Activated CD4-positive, alpha-beta T cell treated with anti-CD3 and anti-CD28 coated beads, Interleukin-2, amount 10 ng/mL, durations not matched to agents 24 days and 14 days (primary cell): ENCODE results near the gene HPCAL4. TPM values are rescaled to one million over a fixed set of nuclear protein-coding genes. Genes with fewer than 3 reads are reported as not detected.

Experiments used
- DNase-seq: peaks from one replicate; pipeline ENCODE4 v3.0.0; 2022
- H3K27ac Mint-ChIP-seq: one replicate; pipeline ENCODE4 v1.8.0; 2022; ENCODE audit warnings: mild to moderate bottlenecking, mixed read lengths
- H3K27me3 Mint-ChIP-seq: one replicate; pipeline ENCODE4 v1.8.0; 2022; ENCODE audit warnings: mixed read lengths
- H3K36me3 Mint-ChIP-seq: one replicate; pipeline ENCODE4 v1.8.0; 2022; ENCODE audit warnings: low read depth, mild to moderate bottlenecking, mixed read lengths
- H3K4me1 Mint-ChIP-seq: one replicate; pipeline ENCODE4 v1.8.0; 2021; ENCODE audit warnings: mixed read lengths
- H3K4me3 Mint-ChIP-seq: one replicate; pipeline ENCODE4 v1.8.0; 2022; ENCODE audit warnings: mild to moderate bottlenecking, moderate library complexity, mixed read lengths
- H3K9me3 Mint-ChIP-seq: one replicate; pipeline ENCODE4 v1.8.0; 2021; ENCODE audit warnings: mixed read lengths
- intact Hi-C: fragments of 100-400 bp; cut with micrococcal nuclease; formaldehyde crosslinking; loops from one replicate; pipeline ENCODE4 v1.15.1; 2023
- total RNA-seq: library from RNA; stranded (reverse); gene quantifications from 2 replicates; pipeline ENCODE4 v1.2.3, GENCODE V29; 2022

The HPCAL4 gene
- total RNA-seq, 1 donor from 2014 or later: 0.44 TPM

DNA sequence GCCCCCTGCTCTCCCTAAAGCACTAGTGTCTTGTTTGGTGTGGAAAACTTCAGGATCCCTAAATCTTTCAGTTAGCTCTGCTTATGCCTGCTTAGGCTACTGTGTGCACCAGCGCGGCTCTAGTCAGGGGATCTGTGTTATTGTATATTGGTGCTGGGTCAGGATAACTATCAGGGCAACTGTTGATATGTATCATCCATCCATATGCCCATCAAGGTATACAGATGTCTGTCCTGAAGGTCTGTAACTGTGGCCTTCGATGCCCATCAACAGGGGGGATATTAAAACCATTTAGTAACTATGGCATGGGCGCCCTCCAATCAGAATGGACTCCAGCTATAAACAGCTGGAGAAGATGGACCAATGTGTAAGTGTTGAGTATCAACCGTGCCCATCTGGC is 31.7 kb downstream of the HPCAL4 start:
- Mint-ChIP-seq H3K9me3 (no peaks in the 10 kb centered on the region), H3K4me3 (no peak overlapping the region), H3K36me3 (no peaks in the 10 kb centered on the region), H3K4me1 (peaks cover 8% of the 10 kb centered on the region), H3K27me3 (peaks cover 3% of the 10 kb centered on the region), H3K27ac (no peak overlapping the region)
- intact Hi-C loops: loop anchor here (2.0 to 5.0 kb wide), 2 partner anchors 21 to 33 kb away; partner anchors contain the start of genes HEYL and HPCAL4
- no peak for DNase-seq

DNA sequence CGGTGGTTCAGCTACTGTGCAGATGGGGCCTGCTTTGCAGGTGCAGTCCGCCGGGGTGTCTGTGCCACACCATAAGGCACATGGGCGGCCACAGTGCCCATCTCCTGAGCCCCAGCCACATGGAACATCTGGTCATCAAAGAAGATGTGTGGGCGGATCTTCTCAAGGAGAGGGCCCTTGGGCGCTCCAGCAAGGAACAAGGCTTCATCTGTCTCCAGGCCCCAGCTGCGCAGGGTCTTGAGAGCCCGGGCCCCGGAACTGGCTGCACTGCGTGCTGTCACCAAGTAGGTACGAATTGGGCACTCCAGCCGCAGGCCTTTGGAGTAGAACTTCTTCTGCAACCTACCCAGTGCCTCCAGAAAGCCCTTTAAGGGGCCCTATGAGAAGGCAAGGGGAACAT is 32.1 kb downstream of the HPCAL4 start:
- Mint-ChIP-seq H3K4me3 (no peak overlapping the region), H3K27ac (no peak overlapping the region), H3K36me3 (no peaks in the 10 kb centered on the region), H3K4me1 (peaks cover 8% of the 10 kb centered on the region), H3K9me3 (no peaks in the 10 kb centered on the region), H3K27me3 (peaks cover 3% of the 10 kb centered on the region)
- intact Hi-C loops: loop anchor here (2.0 to 5.0 kb wide), 2 partner anchors 20 to 33 kb away; partner anchors contain the start of genes HEYL and HPCAL4
- no peak for DNase-seq

- peaks cover 15% of the 10 kb centered on the region for H3K4me1 Mint-ChIP-seq
- no peaks in the 10 kb centered on the region for H3K36me3 Mint-ChIP-seq
- no peaks in the 10 kb centered on the region for H3K9me3 Mint-ChIP-seq
- DNase-seq: peak; percentile 89
- peaks cover 7% of the 10 kb centered on the region for H3K27me3 Mint-ChIP-seq
- intact Hi-C loops: loop anchor here (2.0 to 5.0 kb wide), 2 partner anchors 19 to 34 kb away; partner anchors contain the start of genes HEYL and HPCAL4
- H3K4me3 Mint-ChIP-seq: peak overlapping the region; percentile 26
- peak overlapping the region; percentile 39 for H3K27ac Mint-ChIP-seq
Observed at GRCh38 chr1:39657923-39658485, 33.2 kb downstream of the HPCAL4 start.

GRCh38 chr1:39657402-39657801 is 33.8 kb downstream of the HPCAL4 start:
- no peak for DNase-seq
- intact Hi-C loops: loop anchor here (5.0 kb wide), 1 partner anchor 35 kb away; the partner anchor contains the start of gene HPCAL4
- no peak overlapping the region for H3K27ac Mint-ChIP-seq
- peaks cover 7% of the 10 kb centered on the region for H3K27me3 Mint-ChIP-seq
- no peak overlapping the region for H3K4me3 Mint-ChIP-seq
- no peaks in the 10 kb centered on the region for H3K36me3 Mint-ChIP-seq
- no peaks in the 10 kb centered on the region for H3K9me3 Mint-ChIP-seq
- H3K4me1 Mint-ChIP-seq: peaks cover 15% of the 10 kb centered on the region

DNA sequence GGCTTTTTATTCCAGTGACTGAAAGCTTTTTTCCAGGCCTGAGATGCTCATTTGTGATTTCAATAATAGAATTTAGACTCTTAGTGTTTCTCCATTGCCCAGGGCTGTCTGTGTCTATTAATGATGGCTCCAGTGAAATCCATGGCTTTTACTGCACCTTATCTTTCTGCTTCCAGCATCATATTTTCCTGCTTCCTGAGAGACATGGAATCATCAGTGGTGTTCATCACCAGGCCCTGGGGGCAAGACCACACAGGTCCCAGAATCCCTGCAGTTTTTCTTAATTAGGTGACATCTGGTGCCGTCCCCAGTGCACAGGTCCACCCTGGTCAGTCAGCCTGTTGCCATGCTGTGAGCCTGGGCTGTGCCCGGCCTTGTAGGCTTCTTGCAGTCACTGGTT is 34.8 kb downstream of the HPCAL4 start:
- peaks cover 7% of the 10 kb centered on the region for H3K27me3 Mint-ChIP-seq

DNA sequence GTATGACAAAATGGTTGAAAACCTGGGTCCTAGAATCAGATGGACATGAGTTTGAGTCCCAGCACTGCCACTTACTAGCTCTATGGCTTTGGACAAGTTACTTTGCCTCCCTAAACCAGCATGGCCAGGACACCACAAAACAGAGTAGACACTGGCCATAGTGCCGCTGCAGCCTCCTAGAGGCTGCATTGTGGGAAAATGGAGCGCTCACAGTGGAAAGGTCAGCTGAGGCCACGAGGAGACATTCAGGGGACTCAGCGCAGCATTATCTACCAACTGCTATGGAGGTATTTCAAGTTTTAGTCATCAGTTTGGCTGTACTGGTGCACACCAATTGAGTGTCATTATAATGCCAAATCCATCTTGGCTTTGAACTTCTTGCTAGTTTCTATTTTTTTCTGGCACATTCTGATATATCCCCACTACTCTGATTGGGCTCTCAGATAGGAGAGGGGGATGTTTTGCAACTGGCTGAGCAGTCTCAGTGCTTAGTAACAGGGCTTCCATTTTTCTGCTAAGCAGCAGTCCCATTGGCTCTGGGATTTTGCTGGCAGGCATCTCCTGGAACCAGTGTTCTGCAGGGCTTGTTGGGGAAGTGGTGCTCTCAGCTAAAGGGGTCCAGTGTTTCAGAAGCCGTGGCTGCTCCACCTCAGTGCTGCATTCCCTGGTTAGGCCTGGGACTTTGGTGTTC is 35.5 kb downstream of the HPCAL4 start:
- peaks cover 15% of the 10 kb centered on the region for H3K4me1 Mint-ChIP-seq
- no peak for DNase-seq
- intact Hi-C loops: loop anchor here (5.0 kb wide), 1 partner anchor 37 kb away; the partner anchor contains the start of gene HPCAL4
- peaks cover 9% of the 10 kb centered on the region for H3K27me3 Mint-ChIP-seq
- no peaks in the 10 kb centered on the region for H3K36me3 Mint-ChIP-seq
- no peak overlapping the region for H3K4me3 Mint-ChIP-seq
- no peaks in the 10 kb centered on the region for H3K9me3 Mint-ChIP-seq
- H3K27ac Mint-ChIP-seq: no peak overlapping the region

More for the DNA sequence above, 34.8 kb downstream of the HPCAL4 start:
- intact Hi-C loops: loop anchor here (5.0 kb wide), 1 partner anchor 36 kb away; the partner anchor contains the start of gene HPCAL4
- peaks cover 15% of the 10 kb centered on the region for H3K4me1 Mint-ChIP-seq
- no peaks in the 10 kb centered on the region for H3K36me3 Mint-ChIP-seq
- no peak overlapping the region for H3K27ac Mint-ChIP-seq
- no peaks in the 10 kb centered on the region for H3K9me3 Mint-ChIP-seq
- no peak overlapping the region for H3K4me3 Mint-ChIP-seq
- DNase-seq: no peak

DNA sequence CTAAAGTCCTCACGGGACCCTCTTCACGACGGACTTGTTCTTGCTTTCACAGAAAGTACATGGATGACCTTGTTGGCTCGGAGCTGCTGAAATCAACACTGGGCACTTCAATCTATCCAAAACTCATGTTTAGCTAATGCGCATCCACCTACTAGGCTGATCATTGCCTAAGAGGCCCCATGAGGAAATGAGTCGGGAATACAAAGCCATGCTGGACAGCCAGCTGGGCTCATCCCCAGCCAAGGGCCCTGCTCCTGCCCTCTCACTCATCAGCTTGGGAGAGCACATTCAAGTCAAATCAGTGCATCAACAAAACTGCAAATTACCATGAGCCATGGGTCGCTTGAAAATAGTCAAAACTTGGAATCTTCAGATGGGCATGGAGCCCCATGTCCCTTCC is 36.9 kb downstream of the HPCAL4 start:
- intact Hi-C loops: no loop called here
- Mint-ChIP-seq H3K27ac (no peak overlapping the region), H3K36me3 (no peaks in the 10 kb centered on the region), H3K4me1 (peaks cover 15% of the 10 kb centered on the region), H3K4me3 (no peak overlapping the region), H3K27me3 (peaks cover 6% of the 10 kb centered on the region), H3K9me3 (no peaks in the 10 kb centered on the region)
- no peak for DNase-seq

DNA sequence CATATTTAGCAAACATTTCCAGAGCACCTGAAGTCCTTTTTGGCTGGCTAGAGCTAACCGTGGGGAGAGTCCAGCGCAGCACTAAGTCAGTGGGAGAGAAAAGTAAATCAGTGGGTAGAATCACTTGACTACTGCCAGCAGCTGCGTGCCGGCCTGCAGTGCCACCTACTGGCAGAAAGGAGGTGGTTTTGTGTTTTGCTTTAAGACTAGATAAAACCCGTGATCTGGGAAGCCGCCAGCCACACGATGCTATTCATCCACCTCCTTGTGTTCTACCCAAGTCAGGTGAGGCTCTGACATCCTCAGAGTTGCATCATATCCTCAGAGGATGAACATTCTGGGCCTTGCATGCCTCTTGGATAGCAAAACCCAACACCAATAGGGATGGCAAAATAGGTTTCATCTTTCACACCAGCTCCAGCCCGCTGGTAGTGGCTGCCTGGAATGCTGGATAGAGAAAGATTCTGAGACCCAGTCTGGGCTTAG is 37.6 kb downstream of the HPCAL4 start:
- intact Hi-C loops: loop anchor here (1.0 kb wide), 2 partner anchors 47 to 67 kb away; no protein-coding TSS in a partner anchor
- peaks cover 15% of the 10 kb centered on the region for H3K4me1 Mint-ChIP-seq
- DNase-seq: peak; percentile 91
- no peaks in the 10 kb centered on the region for H3K9me3 Mint-ChIP-seq
- H3K36me3 Mint-ChIP-seq: no peaks in the 10 kb centered on the region
- no peak overlapping the region for H3K4me3 Mint-ChIP-seq
- no peak overlapping the region for H3K27ac Mint-ChIP-seq
- H3K27me3 Mint-ChIP-seq: peaks cover 6% of the 10 kb centered on the region

DNA sequence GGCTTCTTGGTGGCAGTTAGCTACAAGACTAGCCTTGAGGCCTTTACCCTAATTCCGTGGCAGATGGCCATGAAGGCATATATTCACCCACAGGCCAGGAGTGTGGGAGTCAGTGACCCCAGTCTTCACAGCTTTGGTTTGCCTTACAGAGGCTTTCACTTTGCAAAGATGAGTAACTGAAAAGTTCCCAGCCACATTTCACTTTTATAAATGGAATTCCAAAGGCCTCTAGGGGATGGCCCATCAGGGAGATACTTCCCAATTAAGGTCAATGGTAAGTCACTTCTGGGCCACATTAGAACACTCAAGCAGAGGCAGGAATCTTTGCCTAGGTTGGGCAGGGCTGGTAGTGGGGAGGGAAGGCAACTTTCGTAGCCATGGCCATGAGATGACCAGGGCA is 38.7 kb downstream of the HPCAL4 start:
- no peak overlapping the region for H3K27ac Mint-ChIP-seq
- no peak overlapping the region for H3K4me3 Mint-ChIP-seq
- H3K27me3 Mint-ChIP-seq: peaks cover 7% of the 10 kb centered on the region
- no peaks in the 10 kb centered on the region for H3K36me3 Mint-ChIP-seq
- intact Hi-C loops: no loop called here
- peaks cover 10% of the 10 kb centered on the region for H3K4me1 Mint-ChIP-seq
- no peak for DNase-seq
- no peaks in the 10 kb centered on the region for H3K9me3 Mint-ChIP-seq

GRCh38 chr1:39652105-39652504 is 39.1 kb downstream of the HPCAL4 start:
- no peak overlapping the region for H3K27ac Mint-ChIP-seq
- no peak for DNase-seq
- peaks cover 7% of the 10 kb centered on the region for H3K27me3 Mint-ChIP-seq
- no peaks in the 10 kb centered on the region for H3K9me3 Mint-ChIP-seq
- no peaks in the 10 kb centered on the region for H3K36me3 Mint-ChIP-seq
- intact Hi-C loops: no loop called here
- H3K4me3 Mint-ChIP-seq: no peak overlapping the region
- peaks cover 7% of the 10 kb centered on the region for H3K4me1 Mint-ChIP-seq

DNA sequence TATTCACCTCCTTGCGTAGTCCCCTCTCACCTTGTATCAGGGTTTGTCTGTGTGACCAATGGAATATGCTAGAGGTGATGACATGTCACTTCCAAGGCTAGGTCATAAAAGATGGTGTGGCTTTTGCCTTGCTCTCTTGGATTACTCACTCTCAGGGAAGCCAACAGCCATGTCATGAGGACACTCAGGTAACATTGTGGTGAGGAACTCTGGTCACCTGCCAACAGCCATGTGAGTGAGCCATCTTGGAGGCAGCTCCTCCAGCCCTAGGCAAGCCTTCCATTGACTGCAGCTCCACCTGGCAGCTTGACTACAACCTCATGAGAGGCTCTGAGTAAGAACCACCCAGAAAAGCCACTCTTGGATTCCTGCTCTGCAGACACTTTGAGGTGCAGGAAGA is 40.8 kb downstream of the HPCAL4 start:
- H3K4me3 Mint-ChIP-seq: no peak overlapping the region
- peaks cover 7% of the 10 kb centered on the region for H3K27me3 Mint-ChIP-seq
- no peak overlapping the region for H3K27ac Mint-ChIP-seq
- intact Hi-C loops: no loop called here
- H3K36me3 Mint-ChIP-seq: no peaks in the 10 kb centered on the region
- no peaks in the 10 kb centered on the region for H3K9me3 Mint-ChIP-seq
- no peak for DNase-seq
- peaks cover 7% of the 10 kb centered on the region for H3K4me1 Mint-ChIP-seq

DNA sequence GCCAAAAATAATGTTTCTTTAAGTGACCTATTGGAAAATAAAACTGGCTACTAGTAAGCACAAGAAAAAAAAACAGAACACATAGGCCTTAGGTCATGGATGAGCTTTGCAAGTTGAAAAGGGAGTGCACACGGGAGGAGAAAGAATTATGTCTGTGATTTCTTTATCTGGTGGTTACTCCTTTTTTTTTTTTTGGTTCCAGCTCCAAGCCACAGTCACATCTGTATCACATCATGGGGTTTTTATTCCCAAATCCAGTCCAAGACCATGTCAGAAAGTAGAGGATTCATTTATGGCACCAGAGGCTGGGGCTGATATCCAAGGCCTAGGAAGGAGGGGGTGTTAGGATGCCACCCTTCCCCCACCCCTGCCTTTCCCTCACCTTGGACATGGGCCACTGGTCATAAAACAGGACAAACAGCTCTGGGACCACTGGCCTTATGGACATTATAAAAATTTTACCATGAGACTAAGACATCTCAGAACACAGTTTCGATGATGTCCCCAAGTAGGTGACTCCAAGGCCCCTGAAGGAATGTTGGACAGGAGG is 41.5 kb downstream of the HPCAL4 start:
- Mint-ChIP-seq H3K4me3 (no peak overlapping the region), H3K27me3 (peaks cover 8% of the 10 kb centered on the region), H3K36me3 (no peaks in the 10 kb centered on the region), H3K27ac (no peak overlapping the region), H3K4me1 (peaks cover 7% of the 10 kb centered on the region), H3K9me3 (no peaks in the 10 kb centered on the region)
- intact Hi-C loops: no loop called here
- DNase-seq: no peak

- peaks cover 2% of the 10 kb centered on the region for H3K4me1 Mint-ChIP-seq
- DNase-seq: no peak
- H3K27me3 Mint-ChIP-seq: peaks cover 6% of the 10 kb centered on the region
- H3K4me3 Mint-ChIP-seq: no peak overlapping the region
- no peaks in the 10 kb centered on the region for H3K36me3 Mint-ChIP-seq
- H3K27ac Mint-ChIP-seq: no peak overlapping the region
- intact Hi-C loops: no loop called here
- no peaks in the 10 kb centered on the region for H3K9me3 Mint-ChIP-seq
Observed at GRCh38 chr1:39648496-39648895, 42.7 kb downstream of the HPCAL4 start.

- Mint-ChIP-seq H3K36me3 (no peaks in the 10 kb centered on the region), H3K27me3 (peaks cover 9% of the 10 kb centered on the region), H3K4me1 (no peaks in the 10 kb centered on the region), H3K27ac (no peak overlapping the region), H3K4me3 (no peak overlapping the region), H3K9me3 (no peaks in the 10 kb centered on the region)
- DNase-seq: no peak
- intact Hi-C loops: no loop called here
Observed at GRCh38 chr1:39647247-39647646, 44.0 kb downstream of the HPCAL4 start.
